Measurements from ENCODE around the gene VAMP2. TPM values are rescaled to one million over a fixed set of nuclear protein-coding genes. Genes with fewer than 3 reads are reported as not detected.

Gene VAMP2
- total and polyA plus RNA-seq, 4 donors: 4.2 to 25.9 (median 10.2) TPM

GRCh38 chr17:8148560-8148959 is 14.2 kb downstream of the VAMP2 start:
- WGBS: 91% methylated on average over 13 of the region's 13 CpGs

GRCh38 chr17:8147805-8148404 is 14.8 kb downstream of the VAMP2 start:
- Histone ChIP-seq H3K9me3 (ENCODE audit: control insufficient read depth in 4 of 4, low read length in 3 of 4) (no peaks in the 10 kb centered on the region), H3K9ac (ENCODE audit: low read depth in 1 of 2, low read length in 2 of 2) (no peak overlapping the region), H3K4me3 (ENCODE audit: low read depth in 1 of 3, low read length in 3 of 3) (no peak overlapping the region), H3K36me3 (ENCODE audit: control insufficient read depth in 4 of 4, insufficient read depth in 3 of 4, low read depth in 1 of 4, low read length in 3 of 4) (peaks cover 48 to 73% (median 61%) of the 10 kb centered on the region in 4 donors), H3K27ac (ENCODE audit: low read depth in 1 of 2, low read length in 2 of 2) (no peak overlapping the region), H3K4me1 (ENCODE audit: control insufficient read depth in 4 of 4, insufficient read depth in 4 of 4, low read length in 3 of 4) (peaks cover 10 to 25% (median 18%) of the 10 kb centered on the region in 4 donors), H3K27me3 (ENCODE audit: control insufficient read depth in 4 of 4, insufficient read depth in 4 of 4, low read length in 3 of 4) (no peaks in the 10 kb centered on the region)
- TF ChIP-seq CTCF (IDR thresholded peaks at IDR 0.05; ENCODE audit: low read depth, low read length, missing input control) (no peak), TAF1 (conservative IDR thresholded peaks at IDR 0.05) (no peak), MAX (IDR thresholded peaks at IDR 0.05) (no peak), HNF4A (conservative IDR thresholded peaks at IDR 0.05) (no peak), ATF3 (IDR thresholded peaks at IDR 0.05) (no peak), FOXA2 (IDR thresholded peaks at IDR 0.05) (no peak), YY1 (IDR thresholded peaks at IDR 0.05) (no peak), NR2F2 (IDR thresholded peaks at IDR 0.05) (no peak), FOXA1 (IDR thresholded peaks at IDR 0.05) (no peak), JUND (IDR thresholded peaks at IDR 0.05) (no peak), GABPA (IDR thresholded peaks at IDR 0.05 in 1 of 2, conservative IDR thresholded peaks at IDR 0.05 in 1 of 2) (no peak), SP1 (IDR thresholded peaks at IDR 0.05) (no peak), HNF4G (IDR thresholded peaks at IDR 0.05) (no peak), REST (IDR thresholded peaks at IDR 0.05) (no peak), RAD21 (IDR thresholded peaks at IDR 0.05) (no peak)
- WGBS: 95% methylated on average over 13 of the region's 13 CpGs
- DNase-seq (ENCODE audit: low spot score): no peak

More at GRCh38 chr17:8148560-8148959, 14.2 kb downstream of the VAMP2 start:
- no peak for TF ChIP-seq HNF4G (IDR thresholded peaks at IDR 0.05)
- TF ChIP-seq FOXA1 (IDR thresholded peaks at IDR 0.05): no peak
- no peak for TF ChIP-seq YY1 (IDR thresholded peaks at IDR 0.05)
- TF ChIP-seq NR2F2 (IDR thresholded peaks at IDR 0.05): no peak
- TF ChIP-seq RXRA (IDR thresholded peaks at IDR 0.05): no peak
- no peak for TF ChIP-seq JUND (IDR thresholded peaks at IDR 0.05)
- no peak for TF ChIP-seq CTCF (IDR thresholded peaks at IDR 0.05; ENCODE audit: low read depth, low read length, missing input control)
- Histone ChIP-seq H3K4me1 (ENCODE audit: control insufficient read depth in 4 of 4, insufficient read depth in 4 of 4, low read length in 3 of 4) (peaks cover 12 to 32% (median 24%) of the 10 kb centered on the region in 4 donors), H3K9me3 (ENCODE audit: control insufficient read depth in 4 of 4, low read length in 3 of 4) (no peaks in the 10 kb centered on the region), H3K4me3 (ENCODE audit: low read depth in 1 of 3, low read length in 3 of 3) (no peak overlapping the region), H3K27ac (ENCODE audit: low read depth in 1 of 2, low read length in 2 of 2) (no peak overlapping the region), H3K27me3 (ENCODE audit: control insufficient read depth in 4 of 4, insufficient read depth in 4 of 4, low read length in 3 of 4) (no peaks in the 10 kb centered on the region), H3K9ac (ENCODE audit: low read depth in 1 of 2, low read length in 2 of 2) (no peak overlapping the region), H3K36me3 (ENCODE audit: control insufficient read depth in 4 of 4, insufficient read depth in 3 of 4, low read depth in 1 of 4, low read length in 3 of 4) (peaks cover 45 to 68% (median 58%) of the 10 kb centered on the region in 4 donors)
- no peak for DNase-seq (ENCODE audit: low spot score)
